Measurements from ENCODE around the gene DCAF17. TPM values are rescaled to one million over a fixed set of nuclear protein-coding genes. Genes with fewer than 3 reads are reported as not detected.
A peak's percentile ranks its signal among the peaks of the same experiment; 100 is the strongest.

The DCAF17 gene
- total RNA-seq, 4 donors from 2014 or later = 38.7 to 52.1 (median 46.2) TPM

DNA sequence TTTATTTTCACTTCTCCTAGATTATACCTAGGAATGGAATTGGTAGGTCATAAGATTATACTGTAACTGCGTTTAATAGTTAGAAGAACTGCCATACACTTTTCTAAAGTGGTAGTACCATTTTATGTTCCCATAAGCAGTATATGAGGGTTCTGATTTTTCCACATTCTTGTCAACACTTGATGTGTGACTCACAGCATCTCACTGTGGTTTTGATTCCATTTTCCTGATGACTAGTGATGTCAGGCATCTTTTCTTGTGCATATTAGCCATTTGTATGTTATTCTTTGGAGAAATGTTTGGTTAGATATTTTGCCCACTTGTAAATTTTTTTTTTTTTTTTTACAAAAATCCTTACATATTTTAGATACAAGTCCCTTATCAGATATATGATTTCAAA lies 2.3 kb downstream of the DCAF17 start:
- 96 to 98% methylated on average over 1 of the region's 1 CpG for WGBS, 2 donors
- Histone ChIP-seq H3K27me3 (no peaks in the 10 kb centered on the region), H3K27ac (no peak overlapping the region), H3K9me3 (no peaks in the 10 kb centered on the region), H3K36me3 (no peaks in the 10 kb centered on the region), H3K4me1 (peaks cover 10 to 11% of the 10 kb centered on the region in 2 donors), H3K4me3 (replicated peaks in 1 of 3) (no peak overlapping the region)
- intact Hi-C loops (cut with DNase I) = no loop called here
- no peak for DNase-seq
- TF ChIP-seq, protein P1, sequence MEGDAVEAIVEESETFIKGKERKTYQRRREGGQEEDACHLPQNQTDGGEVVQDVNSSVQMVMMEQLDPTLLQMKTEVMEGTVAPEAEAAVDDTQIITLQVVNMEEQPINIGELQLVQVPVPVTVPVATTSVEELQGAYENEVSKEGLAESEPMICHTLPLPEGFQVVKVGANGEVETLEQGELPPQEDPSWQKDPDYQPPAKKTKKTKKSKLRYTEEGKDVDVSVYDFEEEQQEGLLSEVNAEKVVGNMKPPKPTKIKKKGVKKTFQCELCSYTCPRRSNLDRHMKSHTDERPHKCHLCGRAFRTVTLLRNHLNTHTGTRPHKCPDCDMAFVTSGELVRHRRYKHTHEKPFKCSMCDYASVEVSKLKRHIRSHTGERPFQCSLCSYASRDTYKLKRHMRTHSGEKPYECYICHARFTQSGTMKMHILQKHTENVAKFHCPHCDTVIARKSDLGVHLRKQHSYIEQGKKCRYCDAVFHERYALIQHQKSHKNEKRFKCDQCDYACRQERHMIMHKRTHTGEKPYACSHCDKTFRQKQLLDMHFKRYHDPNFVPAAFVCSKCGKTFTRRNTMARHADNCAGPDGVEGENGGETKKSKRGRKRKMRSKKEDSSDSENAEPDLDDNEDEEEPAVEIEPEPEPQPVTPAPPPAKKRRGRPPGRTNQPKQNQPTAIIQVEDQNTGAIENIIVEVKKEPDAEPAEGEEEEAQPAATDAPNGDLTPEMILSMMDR (IDR thresholded peaks at IDR 0.05) = no peak
- TF ChIP-seq POLR2A (IDR thresholded peaks at IDR 0.05) = no peak

DNA sequence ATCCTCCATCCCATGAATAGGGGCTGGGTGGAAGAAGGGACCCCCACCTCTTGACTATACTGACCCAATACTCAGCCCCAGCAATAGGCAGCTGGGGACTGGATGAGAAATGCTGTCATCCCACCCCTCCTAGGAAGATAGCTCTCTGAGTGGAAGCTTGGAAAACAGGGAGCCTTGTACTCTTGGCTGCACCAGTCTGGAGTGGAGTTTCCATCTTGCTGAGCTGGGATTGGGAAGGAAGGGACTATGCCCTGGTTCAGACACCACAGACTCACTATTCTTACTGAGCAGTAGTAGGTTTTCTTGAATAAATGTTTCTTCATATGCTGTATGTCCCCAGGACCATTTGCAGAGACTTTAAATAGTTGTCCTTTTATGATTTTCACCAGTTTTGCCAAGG lies 7.4 kb downstream of the DCAF17 start:
- TF ChIP-seq, protein P1 (IDR thresholded peaks at IDR 0.05) = no peak
- no peak for TF ChIP-seq POLR2A (IDR thresholded peaks at IDR 0.05)
- no peaks in the 10 kb centered on the region for H3K4me1 ChIP-seq
- H3K36me3 ChIP-seq = no peaks in the 10 kb centered on the region
- no peak overlapping the region for H3K4me3 ChIP-seq (replicated peaks in 1 of 3)
- no peak overlapping the region for H3K27ac ChIP-seq
- intact Hi-C loops (cut with DNase I) = no loop called here
- DNase-seq = no peak
- H3K9me3 ChIP-seq = no peaks in the 10 kb centered on the region
- H3K27me3 ChIP-seq = no peaks in the 10 kb centered on the region

DNA sequence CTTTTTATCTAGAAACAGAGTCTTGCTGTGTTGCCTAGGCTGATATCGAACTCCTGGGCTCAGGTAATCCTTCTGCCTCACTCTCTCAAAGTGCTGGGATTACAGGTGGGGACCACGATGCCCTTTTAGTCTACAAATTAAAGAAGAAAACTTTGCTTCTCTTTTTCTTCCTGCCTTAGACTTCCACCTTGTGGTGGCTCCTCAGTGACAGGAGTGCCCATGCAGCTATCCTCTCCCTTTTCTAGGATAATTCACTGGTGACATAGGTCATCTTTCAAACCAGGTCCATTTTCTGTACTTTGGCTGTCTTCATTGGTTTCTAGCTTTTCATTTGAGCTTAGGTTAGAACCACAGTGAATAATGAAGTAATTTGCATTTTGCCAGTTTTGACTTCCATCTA lies 13.6 kb downstream of the DCAF17 start:
- no peak for DNase-seq
- Histone ChIP-seq H3K27ac (no peak overlapping the region), H3K27me3 (no peaks in the 10 kb centered on the region), H3K36me3 (peaks cover 0 to 15% of the 10 kb centered on the region in 2 donors), H3K9me3 (no peaks in the 10 kb centered on the region), H3K4me1 (peaks cover 0 to 6% of the 10 kb centered on the region in 2 donors), H3K4me3 (replicated peaks in 1 of 3) (no peak overlapping the region)
- no peak for TF ChIP-seq POLR2A (IDR thresholded peaks at IDR 0.05)
- TF ChIP-seq, protein P1 (IDR thresholded peaks at IDR 0.05) = no peak
- intact Hi-C loops (cut with DNase I) = no loop called here
- WGBS, 2 donors = 90 to 94% methylated on average over 2 of the region's 2 CpGs

DNA sequence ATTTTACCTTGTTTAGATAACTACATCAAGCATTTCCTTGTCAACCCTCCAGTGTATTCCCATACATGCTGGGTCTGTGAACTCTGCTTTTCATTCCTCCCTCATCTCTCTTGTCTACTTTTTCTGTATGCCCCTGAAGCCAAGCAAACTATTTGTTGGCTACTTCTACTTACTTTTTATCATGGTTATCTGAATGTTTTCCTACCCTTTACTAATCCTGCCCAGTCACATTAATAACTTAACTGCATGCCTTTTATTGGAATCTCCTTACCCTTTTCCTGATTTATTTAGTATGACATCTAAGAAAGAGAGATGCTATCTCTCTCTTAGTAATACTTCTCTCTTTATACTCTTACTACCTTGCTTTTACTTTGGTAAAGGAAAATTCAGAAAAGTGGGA lies 17.0 kb downstream of the DCAF17 start:
- H3K27me3 ChIP-seq = no peaks in the 10 kb centered on the region
- no peak overlapping the region for H3K4me3 ChIP-seq (replicated peaks in 1 of 3)
- peaks cover 0 to 15% of the 10 kb centered on the region in 2 donors for H3K36me3 ChIP-seq
- H3K9me3 ChIP-seq = no peaks in the 10 kb centered on the region
- TF ChIP-seq, protein P1 (IDR thresholded peaks at IDR 0.05) = no peak
- TF ChIP-seq POLR2A (IDR thresholded peaks at IDR 0.05) = no peak
- H3K27ac ChIP-seq = no peak overlapping the region
- no peak for DNase-seq
- peaks cover 0 to 14% of the 10 kb centered on the region in 2 donors for H3K4me1 ChIP-seq
- intact Hi-C loops (cut with DNase I) = no loop called here

DNA sequence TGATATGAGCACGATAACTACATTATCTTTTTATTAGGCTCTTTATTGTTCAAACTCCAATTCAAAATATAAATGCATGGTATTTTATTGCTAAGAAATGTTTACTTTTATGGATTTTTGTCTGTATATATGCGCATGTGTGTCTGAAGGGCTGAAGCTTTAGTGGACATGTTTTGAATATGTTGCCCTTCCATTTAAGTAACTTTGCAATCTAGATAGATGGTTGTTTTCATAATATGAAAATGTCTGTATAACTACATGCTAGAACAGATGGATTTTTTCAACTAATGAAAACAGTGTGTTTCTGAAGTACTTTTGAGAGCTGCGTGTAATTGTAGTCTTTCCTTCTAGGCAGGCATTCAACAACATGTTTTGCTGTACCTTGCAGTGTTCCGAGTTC lies 18.7 kb downstream of the DCAF17 start:
- TF ChIP-seq, protein P1 (IDR thresholded peaks at IDR 0.05) = no peak
- no peak for TF ChIP-seq POLR2A (IDR thresholded peaks at IDR 0.05)
- Histone ChIP-seq H3K4me3 (replicated peaks in 1 of 3) (no peak overlapping the region), H3K27me3 (no peaks in the 10 kb centered on the region), H3K36me3 (peaks cover 0 to 9% of the 10 kb centered on the region in 2 donors), H3K27ac (peak overlapping the region in 2 of 3 donors; percentile 3 to 41), H3K4me1 (peaks cover 0 to 14% of the 10 kb centered on the region in 2 donors), H3K9me3 (no peaks in the 10 kb centered on the region)
- no peak for DNase-seq
- intact Hi-C loops (cut with DNase I) = no loop called here
- WGBS, 2 donors = 67 to 71% methylated on average over 4 of the region's 4 CpGs

All from thyroid gland (tissue), 4 donors.